Upper lobe of right lung (tissue), 1 donor: ENCODE results near the gene TRPM1. TPM values are rescaled to one million over a fixed set of nuclear protein-coding genes. Genes with fewer than 3 reads are reported as not detected.

Experiments
- ATAC-seq: fragments of 200-7000 bp; cut with Tn5 transposase; one replicate; pipeline ENCODE4 v1.9.1; 2020; ENCODE audit warnings: mild to moderate bottlenecking, moderate library complexity
- DNase-seq: peaks from one replicate; pipeline ENCODE4 v3.0.0-alpha.2; 2020
- H3K27ac ChIP-seq: fragments of 200-600 bp; one replicate; pipeline ENCODE4 v1.8.0; 2022
- H3K27me3 ChIP-seq: fragments of 200-600 bp; one replicate; pipeline ENCODE4 v1.8.0; 2022; ENCODE audit warnings: mild to moderate bottlenecking
- H3K36me3 ChIP-seq: fragments of 200-600 bp; one replicate; pipeline ENCODE4 v1.8.0; 2022
- H3K4me1 ChIP-seq: fragments of 200-600 bp; one replicate; pipeline ENCODE4 v1.8.0; 2022
- H3K4me3 ChIP-seq: fragments of 200-600 bp; one replicate; pipeline ENCODE4 v1.8.0; 2022; ENCODE audit warnings: mild to moderate bottlenecking
- H3K9me3 ChIP-seq: fragments of 200-600 bp; one replicate; pipeline ENCODE4 v1.8.0; 2022
- intact Hi-C: fragments of 100-400 bp; cut with DNase I; formaldehyde crosslinking; loops from one replicate; pipeline ENCODE4 v1.11.0; 2022
- total RNA-seq: library from RNA; stranded (reverse); fragmentation: NEBNext Ultra II Directional; extraction: Animal tissue kit (Norgen Biotek cat#: 25700); gene quantifications from one replicate; pipeline ENCODE4 v1.2.1, GENCODE V29; 2021
- TF ChIP-seq, protein P1 (sequence below): fragments of 200-600 bp; IDR thresholded peaks from one replicate; pipeline ENCODE4 v1.8.0; 2022; ENCODE audit warnings: antibody characterized with exemption
- donor health status: DM: no; HTN: yes; CAD: no; lungs with severe emphysema.

TRPM1 gene
- total RNA-seq, 1 donor from 2014 or later = not detected

DNA sequence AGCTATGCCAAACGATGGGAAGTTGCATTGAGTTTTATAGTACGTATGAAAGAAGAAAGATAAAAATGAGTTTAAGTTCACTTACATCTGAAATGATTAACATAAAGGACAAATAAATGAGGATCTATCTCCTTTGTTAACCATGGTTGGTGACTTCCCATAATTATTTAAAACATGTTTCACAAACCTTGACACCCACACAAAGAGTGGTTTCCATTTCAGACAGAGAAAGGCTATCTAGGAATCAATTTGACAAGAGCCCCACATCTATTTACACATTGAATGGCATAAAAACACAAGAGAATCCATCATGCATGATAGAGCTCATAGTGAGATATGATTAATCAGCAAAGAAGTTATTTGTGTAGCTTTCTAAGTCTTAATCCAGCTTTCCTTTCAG is 95.9 kb downstream of the TRPM1 start:
- DNase-seq (no peak), ATAC-seq (no peak)
- TF ChIP-seq, protein P1, sequence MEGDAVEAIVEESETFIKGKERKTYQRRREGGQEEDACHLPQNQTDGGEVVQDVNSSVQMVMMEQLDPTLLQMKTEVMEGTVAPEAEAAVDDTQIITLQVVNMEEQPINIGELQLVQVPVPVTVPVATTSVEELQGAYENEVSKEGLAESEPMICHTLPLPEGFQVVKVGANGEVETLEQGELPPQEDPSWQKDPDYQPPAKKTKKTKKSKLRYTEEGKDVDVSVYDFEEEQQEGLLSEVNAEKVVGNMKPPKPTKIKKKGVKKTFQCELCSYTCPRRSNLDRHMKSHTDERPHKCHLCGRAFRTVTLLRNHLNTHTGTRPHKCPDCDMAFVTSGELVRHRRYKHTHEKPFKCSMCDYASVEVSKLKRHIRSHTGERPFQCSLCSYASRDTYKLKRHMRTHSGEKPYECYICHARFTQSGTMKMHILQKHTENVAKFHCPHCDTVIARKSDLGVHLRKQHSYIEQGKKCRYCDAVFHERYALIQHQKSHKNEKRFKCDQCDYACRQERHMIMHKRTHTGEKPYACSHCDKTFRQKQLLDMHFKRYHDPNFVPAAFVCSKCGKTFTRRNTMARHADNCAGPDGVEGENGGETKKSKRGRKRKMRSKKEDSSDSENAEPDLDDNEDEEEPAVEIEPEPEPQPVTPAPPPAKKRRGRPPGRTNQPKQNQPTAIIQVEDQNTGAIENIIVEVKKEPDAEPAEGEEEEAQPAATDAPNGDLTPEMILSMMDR = no peak
- peaks cover 6% of the 10 kb centered on the region for H3K4me1 ChIP-seq
- no peaks in the 10 kb centered on the region for H3K36me3 ChIP-seq
- no peak overlapping the region for H3K4me3 ChIP-seq
- H3K27me3 ChIP-seq = no peaks in the 10 kb centered on the region
- intact Hi-C loops = no loop called here
- H3K9me3 ChIP-seq = no peaks in the 10 kb centered on the region
- H3K27ac ChIP-seq = no peak overlapping the region

DNA sequence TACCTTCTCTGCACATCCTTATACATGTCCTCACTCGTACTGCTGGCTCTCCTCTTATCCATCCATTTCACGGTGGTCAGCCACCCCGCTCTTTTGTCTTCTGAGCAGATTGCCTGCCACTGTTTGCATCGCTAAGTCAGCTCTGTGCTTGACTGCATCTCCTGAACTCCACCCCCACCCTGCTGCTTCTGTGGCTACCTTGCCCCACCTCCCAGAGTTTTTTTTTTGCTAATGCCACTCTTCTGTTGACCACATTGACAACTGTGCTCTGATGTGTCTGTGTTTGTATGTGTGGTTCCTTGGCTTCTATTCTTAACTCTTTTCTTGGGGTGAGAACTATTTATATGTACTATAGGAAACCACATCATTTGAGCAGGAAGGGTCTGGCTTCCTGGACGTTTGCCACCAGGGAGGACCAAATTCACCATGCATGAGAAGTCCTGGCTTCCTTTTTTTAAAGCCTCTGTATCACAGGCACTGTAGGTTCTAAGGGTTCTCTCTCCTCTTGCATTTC is 97.2 kb downstream of the TRPM1 start:
- Histone ChIP-seq H3K27ac (no peak overlapping the region), H3K27me3 (no peaks in the 10 kb centered on the region), H3K4me3 (no peak overlapping the region), H3K4me1 (peaks cover 6% of the 10 kb centered on the region), H3K9me3 (no peaks in the 10 kb centered on the region), H3K36me3 (no peaks in the 10 kb centered on the region)
- ATAC-seq (peak; percentile 43), DNase-seq (no peak)
- TF ChIP-seq, protein P1 = no peak
- intact Hi-C loops = no loop called here

DNA sequence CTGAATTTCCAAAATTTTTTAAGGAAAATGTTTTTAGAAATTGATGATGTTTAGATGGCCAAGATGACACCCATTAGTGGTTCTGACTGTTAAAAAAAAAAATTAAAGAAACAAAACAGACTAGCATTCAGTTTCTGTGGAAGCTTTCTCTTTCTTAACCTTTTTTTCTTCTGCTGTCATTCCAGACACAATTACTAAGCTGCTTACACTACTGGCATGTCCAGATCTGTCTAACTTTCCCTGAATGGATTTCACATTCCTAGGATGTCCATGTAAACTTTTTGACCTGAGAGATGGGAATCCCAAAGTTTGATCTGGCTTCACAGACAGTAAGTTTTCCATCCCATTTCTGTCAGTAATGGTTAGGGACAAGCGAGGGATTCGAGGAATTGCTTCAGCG is 99.8 kb downstream of the TRPM1 start:
- DNase-seq = no peak
- peaks cover 6% of the 10 kb centered on the region for H3K4me1 ChIP-seq
- no peak overlapping the region for H3K27ac ChIP-seq
- H3K27me3 ChIP-seq = no peaks in the 10 kb centered on the region
- no peaks in the 10 kb centered on the region for H3K36me3 ChIP-seq
- no peaks in the 10 kb centered on the region for H3K9me3 ChIP-seq
- intact Hi-C loops = no loop called here
- ATAC-seq = no peak
- H3K4me3 ChIP-seq = no peak overlapping the region
- TF ChIP-seq, protein P1 = no peak

DNA sequence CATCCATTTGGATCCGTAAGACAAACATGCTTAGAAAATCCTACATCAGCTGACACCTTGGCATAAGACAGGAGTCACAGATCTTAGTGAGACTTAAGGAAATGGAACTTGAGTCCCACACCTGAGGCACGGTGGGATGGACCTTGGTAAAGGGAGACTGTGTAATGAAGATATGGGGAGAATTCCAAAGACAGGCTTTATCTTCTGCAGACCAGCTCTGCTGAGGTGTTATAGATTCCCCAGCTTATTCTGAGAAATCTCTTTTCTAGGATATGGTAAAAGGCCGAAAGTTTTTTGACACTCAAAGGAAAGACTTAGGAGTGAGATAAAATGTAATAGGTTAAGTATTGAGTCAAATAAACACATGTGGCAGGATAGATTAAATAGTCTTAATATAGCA is 101.8 kb downstream of the TRPM1 start:
- TF ChIP-seq, protein P1 = no peak
- Histone ChIP-seq H3K36me3 (no peaks in the 10 kb centered on the region), H3K4me3 (no peak overlapping the region), H3K4me1 (peaks cover 6% of the 10 kb centered on the region), H3K9me3 (no peaks in the 10 kb centered on the region), H3K27me3 (no peaks in the 10 kb centered on the region), H3K27ac (no peak overlapping the region)
- intact Hi-C loops = no loop called here
- ATAC-seq (no peak), DNase-seq (no peak)

DNA sequence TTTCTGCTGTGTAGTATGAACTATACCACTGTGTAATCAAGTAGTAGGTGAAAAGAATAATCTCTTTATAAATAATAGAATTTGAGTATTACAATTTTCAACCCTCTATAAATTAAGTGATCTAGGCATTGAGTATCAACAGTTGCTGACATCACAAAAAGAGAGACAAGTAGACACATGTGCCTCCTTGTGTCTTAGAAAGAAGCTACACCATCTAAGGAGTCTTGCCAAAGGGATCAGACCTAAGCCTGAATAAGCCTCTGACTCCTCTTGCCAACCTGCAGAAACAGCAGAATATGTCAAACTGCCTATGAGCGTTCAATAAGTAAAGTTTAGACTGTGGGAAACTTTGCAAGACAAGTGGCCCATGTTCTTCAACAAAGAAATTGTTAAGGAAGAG is 104.3 kb downstream of the TRPM1 start:
- H3K36me3 ChIP-seq = no peaks in the 10 kb centered on the region
- no peak overlapping the region for H3K4me3 ChIP-seq
- no peaks in the 10 kb centered on the region for H3K9me3 ChIP-seq
- TF ChIP-seq, protein P1 = no peak
- intact Hi-C loops = no loop called here
- no peaks in the 10 kb centered on the region for H3K27me3 ChIP-seq
- H3K27ac ChIP-seq = no peak overlapping the region
- no peaks in the 10 kb centered on the region for H3K4me1 ChIP-seq
- ATAC-seq (no peak), DNase-seq (no peak)
